ENCODE measurements around the gene DIO1. TPM values are rescaled to one million over a fixed set of nuclear protein-coding genes. Genes with fewer than 3 reads are reported as not detected.
A peak's percentile ranks its signal among the peaks of the same experiment; 100 is the strongest.

Gene DIO1
- total RNA-seq, 1 donor, result not detected

DNA sequence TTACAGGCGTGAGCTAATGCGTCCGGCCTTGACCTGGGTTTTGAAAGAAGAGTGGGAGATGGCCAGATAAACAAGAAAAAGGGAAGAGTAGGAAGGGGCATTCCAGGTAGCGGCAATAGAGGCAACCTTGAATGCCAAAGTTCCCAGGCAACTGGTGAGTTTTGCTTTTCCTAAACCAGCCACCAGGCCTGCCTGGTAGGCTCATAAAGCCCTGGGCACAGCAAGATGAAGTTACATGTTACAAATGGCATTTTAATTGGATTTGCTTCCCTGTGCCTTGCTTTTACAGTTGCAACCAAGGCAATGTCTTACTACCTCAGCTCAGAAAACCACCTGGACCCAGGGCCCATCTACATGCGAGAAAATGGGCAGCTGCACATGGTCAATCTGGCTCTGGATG lies 57.7 kb downstream of the DIO1 start:
- TF ChIP-seq, protein P1, sequence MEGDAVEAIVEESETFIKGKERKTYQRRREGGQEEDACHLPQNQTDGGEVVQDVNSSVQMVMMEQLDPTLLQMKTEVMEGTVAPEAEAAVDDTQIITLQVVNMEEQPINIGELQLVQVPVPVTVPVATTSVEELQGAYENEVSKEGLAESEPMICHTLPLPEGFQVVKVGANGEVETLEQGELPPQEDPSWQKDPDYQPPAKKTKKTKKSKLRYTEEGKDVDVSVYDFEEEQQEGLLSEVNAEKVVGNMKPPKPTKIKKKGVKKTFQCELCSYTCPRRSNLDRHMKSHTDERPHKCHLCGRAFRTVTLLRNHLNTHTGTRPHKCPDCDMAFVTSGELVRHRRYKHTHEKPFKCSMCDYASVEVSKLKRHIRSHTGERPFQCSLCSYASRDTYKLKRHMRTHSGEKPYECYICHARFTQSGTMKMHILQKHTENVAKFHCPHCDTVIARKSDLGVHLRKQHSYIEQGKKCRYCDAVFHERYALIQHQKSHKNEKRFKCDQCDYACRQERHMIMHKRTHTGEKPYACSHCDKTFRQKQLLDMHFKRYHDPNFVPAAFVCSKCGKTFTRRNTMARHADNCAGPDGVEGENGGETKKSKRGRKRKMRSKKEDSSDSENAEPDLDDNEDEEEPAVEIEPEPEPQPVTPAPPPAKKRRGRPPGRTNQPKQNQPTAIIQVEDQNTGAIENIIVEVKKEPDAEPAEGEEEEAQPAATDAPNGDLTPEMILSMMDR (IDR thresholded peaks at IDR 0.05; ENCODE audit: insufficient read depth, low read length), result no peak

DNA sequence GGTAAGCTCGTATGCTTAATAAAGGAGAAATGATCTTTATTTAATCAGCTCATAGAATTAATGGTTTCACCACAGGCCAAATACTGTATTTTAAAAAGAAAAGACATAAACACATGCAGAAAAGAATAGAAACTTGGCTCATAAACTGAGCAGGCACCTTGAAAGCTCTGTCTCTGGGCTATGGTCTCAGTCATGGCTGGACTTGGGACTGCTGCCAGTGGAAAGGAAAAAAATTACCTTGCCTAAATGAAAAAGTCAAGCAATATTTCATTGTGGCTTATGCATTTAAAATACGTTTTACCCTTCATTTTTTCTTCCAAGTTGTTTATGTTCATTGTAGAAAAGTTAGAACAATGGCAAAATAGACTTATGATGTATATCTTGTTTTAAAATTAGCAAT lies 60.1 kb downstream of the DIO1 start:
- TF ChIP-seq, protein P1 (IDR thresholded peaks at IDR 0.05; ENCODE audit: insufficient read depth, low read length), result no peak
- DNase-seq (ENCODE audit: low read depth), result no peak
- no peak overlapping the region for H3K4me3 ChIP-seq (ENCODE audit: low read depth, low read length)

More for the DNA sequence above, 57.7 kb downstream of the DIO1 start:
- H3K4me3 ChIP-seq (ENCODE audit: low read depth, low read length), result no peak overlapping the region
- no peak for DNase-seq (ENCODE audit: low read depth)

DNA sequence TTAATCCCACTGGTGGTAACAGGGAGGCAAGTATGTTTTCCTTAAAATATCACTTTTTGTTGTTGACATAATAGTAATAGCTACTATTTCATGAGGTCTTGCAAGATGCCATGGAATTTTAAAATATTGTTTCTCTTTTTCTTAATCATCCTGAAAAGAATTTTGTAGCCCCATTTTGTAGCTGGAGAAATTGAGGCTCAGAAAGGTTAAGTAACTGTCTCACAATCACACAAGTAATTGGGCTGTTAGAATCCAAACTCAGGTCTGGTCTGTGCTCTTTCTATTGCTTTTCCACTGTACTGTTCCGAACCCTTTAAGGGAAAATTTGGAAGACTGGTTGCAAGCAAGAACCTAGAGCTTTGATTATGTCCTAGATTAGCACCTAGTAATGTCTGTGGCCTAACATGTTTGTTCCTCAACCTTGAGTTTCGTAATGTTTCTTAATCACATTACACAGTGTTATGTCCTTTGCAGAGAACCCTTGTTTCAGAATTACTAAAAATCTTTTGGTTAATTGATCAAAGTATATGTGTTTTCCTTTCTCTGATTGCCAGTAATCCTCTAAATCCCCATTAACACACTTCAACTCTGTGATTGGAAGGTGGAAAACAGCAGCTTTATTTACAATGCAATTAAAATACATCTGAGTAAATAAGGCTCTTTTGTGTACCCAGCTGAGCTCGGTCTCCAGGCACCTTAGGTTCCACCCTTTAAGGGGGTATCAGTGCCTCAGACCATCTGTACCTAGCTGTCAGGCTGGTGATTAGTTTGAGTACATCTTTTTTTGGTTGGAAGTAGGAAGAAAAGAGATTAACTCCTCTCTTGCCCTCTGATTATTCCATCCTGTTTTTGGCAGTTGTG lies 62.6 kb downstream of the DIO1 start:
- no peak overlapping the region for H3K4me3 ChIP-seq (ENCODE audit: low read depth, low read length)
- DNase-seq (ENCODE audit: low read depth), result no peak
- TF ChIP-seq, protein P1 (IDR thresholded peaks at IDR 0.05; ENCODE audit: insufficient read depth, low read length), result no peak

DNA sequence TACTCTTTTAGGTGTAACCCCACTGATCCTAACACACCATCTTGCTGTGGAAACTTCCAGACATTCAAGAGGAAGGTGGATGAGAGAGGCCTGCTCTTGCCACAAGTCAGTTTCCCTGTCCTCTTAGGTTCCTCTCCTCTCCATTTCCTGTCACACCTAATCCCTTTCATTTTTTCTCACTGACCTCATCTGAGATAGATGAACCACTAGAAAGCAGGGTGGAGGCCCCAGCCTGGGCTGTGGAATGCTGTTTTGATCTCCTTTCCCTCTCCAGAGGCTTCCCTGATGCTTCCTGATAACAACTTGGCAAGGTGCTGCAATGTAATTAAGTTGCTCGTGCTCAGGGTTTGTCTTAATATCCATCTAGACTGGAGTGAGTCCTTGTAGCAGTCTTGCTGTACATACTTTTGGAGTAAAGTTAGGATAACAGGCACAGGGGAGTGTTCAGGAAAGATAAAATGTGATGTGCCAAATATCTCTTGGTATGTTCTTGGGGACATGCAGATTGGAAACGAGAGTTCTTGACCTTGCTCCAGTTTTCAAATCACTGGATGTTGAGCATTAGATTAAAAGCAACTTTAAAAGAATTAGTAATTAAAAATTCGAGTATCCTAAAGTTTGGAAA lies 63.3 kb downstream of the DIO1 start:
- DNase-seq (ENCODE audit: low read depth), result peak; percentile 65
- TF ChIP-seq, protein P1 (IDR thresholded peaks at IDR 0.05; ENCODE audit: insufficient read depth, low read length), result no peak
- no peak overlapping the region for H3K4me3 ChIP-seq (ENCODE audit: low read depth, low read length)

DNA sequence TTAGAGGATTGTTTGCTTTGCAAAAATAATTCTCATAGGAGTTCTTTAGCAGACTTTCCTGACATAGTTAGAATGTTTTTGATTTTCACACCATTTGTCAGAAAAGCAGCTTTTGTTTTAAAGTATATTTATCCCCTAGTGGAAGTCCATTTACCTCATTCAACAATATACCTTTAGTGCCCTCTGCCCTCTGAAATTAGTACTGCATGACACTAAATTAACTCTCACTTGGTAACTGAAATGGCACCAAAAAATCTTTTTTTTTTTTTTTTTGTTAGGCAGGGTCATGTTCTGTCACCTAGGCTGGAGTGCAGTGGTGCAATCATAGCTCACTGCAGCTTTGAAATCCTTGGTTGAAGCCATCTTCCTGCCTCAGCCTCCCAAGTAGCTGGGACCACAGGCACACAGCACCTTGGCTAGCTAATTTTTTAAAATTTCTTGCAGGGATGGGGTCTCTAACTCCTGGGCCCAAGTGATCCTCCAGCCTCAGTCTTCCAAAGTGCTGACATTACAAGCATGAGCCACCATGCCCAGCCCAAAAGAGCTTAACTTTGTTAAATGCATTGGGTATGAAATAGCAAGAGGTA lies 65.8 kb downstream of the DIO1 start:
- H3K4me3 ChIP-seq (ENCODE audit: low read depth, low read length), result no peak overlapping the region
- TF ChIP-seq, protein P1 (IDR thresholded peaks at IDR 0.05; ENCODE audit: insufficient read depth, low read length), result peak; percentile 52
- DNase-seq (ENCODE audit: low read depth), result peak; percentile 47

Other genes starting within 250 kb of the DIO1 start
- 1.6 TPM in 1 of 2 replicates, not detected in the other for gene GLIS1, start 155.0 kb upstream of the DIO1 start, total RNA-seq (ENCODE audit: low replicate concordance)
- 4.7 and 35.2 TPM in 2 replicates for gene NDC1, start 55.9 kb upstream of the DIO1 start, total RNA-seq (ENCODE audit: low replicate concordance)
- gene YIPF1, start 4.4 kb upstream of the DIO1 start, total RNA-seq (ENCODE audit: low replicate concordance), result 30.1 and 34.4 TPM in 2 replicates
- 20.8 and 53.4 TPM in 2 replicates for gene IFT25, start 51.5 kb downstream of the DIO1 start, total RNA-seq (ENCODE audit: low replicate concordance)
- 41.9 and 59.4 TPM in 2 replicates for gene LRRC42, start 52.2 kb downstream of the DIO1 start, total RNA-seq (ENCODE audit: low replicate concordance)
- gene LDLRAD1, start 124.0 kb downstream of the DIO1 start, total RNA-seq (ENCODE audit: low replicate concordance), result not detected in 2 replicates
- 278 and 356 TPM in 2 replicates for gene TMEM59, start 159.0 kb downstream of the DIO1 start, total RNA-seq (ENCODE audit: low replicate concordance)
- gene TCEANC2, start 159.4 kb downstream of the DIO1 start, total RNA-seq (ENCODE audit: low replicate concordance), result 5.4 and 5.5 TPM in 2 replicates

Measured in fibroblast of the aortic adventitia (primary cell).